GM19099 (cell line): ENCODE results near the gene DAB2IP.

ENCODE experiments used
- POLR2A ChIP-seq: IDR thresholded peaks from 3 replicates; pipeline ENCODE4 v1.6.1; 2011; ENCODE audit warnings: low read depth; ENCODE audit not compliant: insufficient read length; ENCODE audit errors: extremely low read depth

The DAB2IP gene

DNA sequence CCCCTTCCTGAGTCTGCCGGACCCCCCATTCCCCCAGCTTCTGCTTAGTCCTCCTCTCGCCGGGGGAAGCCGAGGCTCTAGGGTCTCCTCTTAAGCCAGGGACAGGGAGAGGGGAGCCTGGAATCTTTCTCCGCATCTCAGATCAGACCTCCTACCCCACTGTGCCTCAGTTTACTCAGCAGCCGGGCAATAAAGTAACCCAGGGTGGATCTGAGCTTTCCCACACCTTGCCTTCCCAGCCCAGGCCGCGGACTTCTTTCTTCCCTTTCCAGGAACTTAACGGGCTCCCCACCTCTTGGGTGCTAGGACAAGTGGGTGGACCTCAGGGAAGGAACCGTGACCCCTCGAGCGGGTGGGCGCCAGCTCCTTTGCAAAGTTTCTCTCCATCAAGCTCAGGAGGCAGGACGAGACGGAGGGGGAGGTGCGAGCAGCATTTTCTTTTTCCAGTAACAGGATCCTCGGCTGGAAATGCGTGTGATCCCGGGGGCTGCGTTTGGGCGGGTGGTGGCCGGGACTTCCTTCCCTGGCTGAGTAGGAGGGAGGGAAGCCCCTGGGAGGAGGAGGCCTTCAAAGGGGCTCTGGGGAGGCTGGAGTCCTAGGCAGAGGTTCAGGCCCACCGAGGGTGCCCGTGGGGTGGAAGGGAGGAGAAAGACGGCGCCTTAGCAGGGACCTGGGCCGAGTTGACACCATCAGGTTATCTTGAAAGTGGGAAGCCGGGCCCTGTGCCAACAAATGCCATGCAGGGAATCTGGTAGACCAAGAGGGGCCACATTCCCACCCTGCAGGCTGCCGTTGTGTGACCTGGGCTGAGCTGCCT, 795 bp downstream of the DAB2IP start:
- no peak for TF ChIP-seq POLR2A

GRCh38 chr9:121652838-121653231, 1.4 kb downstream of the DAB2IP start:
- TF ChIP-seq POLR2A = no peak

DNA sequence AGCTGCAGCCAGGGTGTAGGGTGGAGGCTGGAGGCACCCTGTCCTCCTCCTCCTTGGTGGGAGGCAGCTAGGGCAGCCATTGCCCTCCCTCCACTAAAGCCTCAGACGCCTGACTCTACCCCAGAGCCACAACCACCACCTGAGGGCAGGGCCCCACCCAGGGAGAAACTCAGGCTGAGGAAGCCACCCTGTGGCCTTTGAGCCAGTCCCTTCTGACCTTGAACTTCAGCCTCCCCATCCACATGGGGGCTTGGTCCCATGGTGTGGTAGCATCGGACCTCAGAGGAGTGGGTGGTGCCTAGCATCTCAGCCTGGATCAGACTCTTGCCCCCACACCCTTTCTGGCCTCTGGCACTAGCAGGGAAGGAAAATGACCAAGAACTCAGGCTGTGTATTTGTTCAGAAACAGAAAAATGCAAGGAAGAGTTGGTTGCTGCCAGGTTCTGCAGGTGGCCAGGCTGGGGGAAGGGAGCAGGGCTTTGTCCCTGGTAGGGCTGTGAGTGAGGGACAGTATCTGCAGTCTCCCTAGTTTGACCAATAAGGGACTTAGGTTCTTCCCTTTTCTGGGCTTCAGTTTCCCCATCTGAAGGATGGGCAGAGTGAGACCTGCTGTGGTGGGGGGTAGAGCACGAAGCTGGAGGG, 3.2 kb downstream of the DAB2IP start:
- TF ChIP-seq POLR2A = no peak

GRCh38 chr9:121655231-121655755, 3.9 kb downstream of the DAB2IP start:
- TF ChIP-seq POLR2A = no peak

DNA sequence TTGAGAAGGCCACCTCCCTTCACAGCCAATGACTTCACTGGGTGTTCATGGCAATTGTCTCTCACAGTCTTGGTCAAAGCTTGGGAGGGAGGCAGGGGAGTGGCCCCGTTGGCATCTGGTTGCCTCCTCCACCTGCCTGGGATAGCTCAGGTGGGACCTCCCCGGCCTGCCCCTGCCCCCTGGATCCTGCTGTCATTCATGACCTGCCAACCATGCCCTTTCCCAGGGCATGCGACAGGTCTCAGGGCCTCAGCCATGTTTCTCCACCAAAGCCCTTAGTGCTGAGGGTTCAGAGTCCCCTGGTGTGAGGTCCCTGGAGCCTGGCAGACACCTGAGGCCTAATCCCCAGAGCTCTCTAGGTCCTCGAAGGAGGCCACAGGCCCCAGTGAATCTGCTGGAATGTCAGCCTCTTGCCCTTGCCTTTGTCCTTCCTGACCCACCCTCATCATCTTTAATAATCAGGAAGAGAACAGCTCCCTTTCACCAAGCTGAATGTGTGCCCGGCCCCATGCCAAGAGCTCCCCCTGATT, 5.6 kb downstream of the DAB2IP start:
- TF ChIP-seq POLR2A = no peak

- no peak for TF ChIP-seq POLR2A
Observed at GRCh38 chr9:121658166-121658565, 6.7 kb downstream of the DAB2IP start.

DNA sequence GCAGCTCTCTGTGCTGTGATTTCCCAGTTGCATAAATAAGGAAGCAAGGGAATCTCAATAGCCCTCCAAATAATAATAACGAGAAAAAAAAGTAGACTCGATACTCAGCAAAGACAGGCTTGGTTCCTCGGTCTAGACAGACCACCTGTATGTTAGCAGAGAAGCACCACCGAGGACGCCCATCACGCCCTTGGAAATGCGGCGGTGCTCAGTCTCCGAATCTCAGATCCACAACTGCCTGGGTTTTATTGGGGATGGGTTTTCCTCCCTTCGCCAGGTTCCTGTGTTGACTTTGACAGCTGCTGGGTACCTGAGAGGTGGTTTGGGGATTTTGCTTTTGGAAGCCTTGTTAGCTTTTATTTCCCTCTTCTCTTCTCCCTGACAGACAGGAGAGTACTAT, 7.2 kb downstream of the DAB2IP start:
- TF ChIP-seq POLR2A = no peak

DNA sequence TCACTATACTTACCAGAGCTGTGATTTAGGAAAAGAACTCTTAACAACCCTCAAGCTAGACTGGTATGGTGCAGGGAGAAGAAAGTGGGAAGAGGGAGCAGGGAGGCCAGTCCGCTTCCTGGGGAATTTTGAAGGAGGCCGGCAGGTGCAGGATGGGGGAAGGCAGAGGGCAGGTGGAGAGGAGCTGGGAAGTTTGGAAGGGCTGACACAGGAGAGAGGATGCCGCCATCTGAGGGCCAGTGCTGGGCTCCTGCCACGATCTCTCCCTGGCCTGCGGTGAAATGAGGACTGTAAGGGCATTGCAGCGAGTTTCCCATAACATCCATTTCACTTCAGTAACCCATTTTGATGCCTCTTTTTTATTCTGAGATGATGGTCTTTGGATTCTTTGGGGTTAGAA, 8.9 kb downstream of the DAB2IP start:
- no peak for TF ChIP-seq POLR2A

- TF ChIP-seq POLR2A = no peak
Observed at GRCh38 chr9:121660876-121661275, 9.4 kb downstream of the DAB2IP start.

- TF ChIP-seq POLR2A = no peak
Observed at GRCh38 chr9:121661328-121661727, 9.9 kb downstream of the DAB2IP start.

GRCh38 chr9:121662359-121662758, 10.9 kb downstream of the DAB2IP start:
- no peak for TF ChIP-seq POLR2A

GRCh38 chr9:121662891-121663580, 11.6 kb downstream of the DAB2IP start:
- TF ChIP-seq POLR2A = no peak

- no peak for TF ChIP-seq POLR2A
Observed at GRCh38 chr9:121663591-121663990, 12.2 kb downstream of the DAB2IP start.

DNA sequence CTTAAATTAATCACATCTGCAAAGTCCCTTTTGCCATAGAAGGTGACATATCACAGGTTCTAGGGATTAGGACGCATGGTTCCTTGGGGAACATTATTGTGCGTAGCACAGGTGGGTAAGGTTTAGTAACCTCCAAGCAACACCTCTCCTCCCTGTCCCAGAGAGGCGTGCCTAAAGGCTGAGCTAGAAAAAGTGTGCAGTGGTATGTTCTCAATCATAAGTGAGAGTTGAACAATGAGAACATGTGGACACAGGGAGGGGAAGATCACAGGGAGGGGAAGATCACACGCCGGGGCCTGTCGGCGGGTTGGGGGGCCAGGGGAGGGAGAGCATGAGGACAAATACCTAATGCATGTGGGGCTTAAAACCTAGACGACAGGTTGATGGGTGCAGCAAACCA, 14.9 kb downstream of the DAB2IP start:
- no peak for TF ChIP-seq POLR2A

GRCh38 chr9:121667214-121667613, 15.8 kb downstream of the DAB2IP start:
- TF ChIP-seq POLR2A = no peak
